GM12875 (cell line): ENCODE results near the gene BNC2.

Experiments
- H3K4me3 ChIP-seq: one replicate; pipeline ENCODE4 v1.5.1; 2011; ENCODE audit warnings: low read depth, low read length, control low read depth
- CTCF ChIP-seq: IDR thresholded peaks from 2 replicates; pipeline ENCODE4 v1.5.1; 2011; ENCODE audit warnings: low read depth, mild to moderate bottlenecking, control low read depth, inconsistent platforms, low read length, moderate library complexity, borderline replicate concordance; ENCODE audit not compliant: insufficient read depth

Gene BNC2

GRCh38 chr9:16868701-16869100, 1.8 kb downstream of the BNC2 start:
- TF ChIP-seq CTCF, result no peak
- no peak overlapping the region for H3K4me3 ChIP-seq

GRCh38 chr9:16867576-16868311, 2.7 kb downstream of the BNC2 start:
- no peak overlapping the region for H3K4me3 ChIP-seq
- no peak for TF ChIP-seq CTCF

GRCh38 chr9:16866587-16866986, 3.9 kb downstream of the BNC2 start:
- H3K4me3 ChIP-seq, result no peak overlapping the region

DNA sequence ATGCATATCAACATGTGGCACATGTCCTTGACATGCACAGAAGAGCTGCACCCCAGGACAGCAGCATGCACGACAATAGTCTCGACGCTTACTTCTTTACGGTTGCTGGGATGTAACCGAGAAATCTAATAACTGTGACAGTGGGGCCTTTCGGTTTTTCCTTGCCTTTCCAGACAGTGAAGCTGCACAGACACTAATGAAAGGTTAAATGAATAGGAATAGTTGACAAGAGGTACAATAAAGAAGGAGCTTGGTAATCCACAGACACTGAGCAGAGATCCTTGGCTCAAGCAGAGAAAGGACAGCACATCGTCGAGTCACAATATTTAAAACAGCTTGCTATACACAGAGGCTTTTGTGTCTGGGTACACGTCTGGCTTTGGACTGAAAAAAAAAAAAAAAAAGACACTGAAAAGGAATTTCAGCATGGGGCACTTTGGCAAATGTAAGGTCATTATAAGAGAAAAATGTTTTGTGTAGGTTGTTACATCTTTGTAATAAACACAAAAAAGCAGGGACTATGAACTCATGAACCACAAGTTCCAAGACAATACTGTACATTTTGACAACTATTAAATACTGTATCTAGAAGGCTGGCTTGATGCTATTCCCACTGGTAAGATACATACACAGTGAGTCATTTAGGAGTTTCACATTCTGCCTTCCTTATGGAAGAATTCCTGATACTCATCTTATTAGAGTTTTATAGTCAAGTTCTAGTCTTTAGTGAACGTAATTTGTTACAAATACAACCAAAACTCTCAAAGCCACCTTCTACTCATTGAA, 5.6 kb downstream of the BNC2 start:
- no peak overlapping the region for H3K4me3 ChIP-seq
- no peak for TF ChIP-seq CTCF

More at GRCh38 chr9:16866587-16866986, 3.9 kb downstream of the BNC2 start:
- TF ChIP-seq CTCF, result no peak

- H3K4me3 ChIP-seq, result no peak overlapping the region
- TF ChIP-seq CTCF, result no peak
Measured at GRCh38 chr9:16848179-16848578, 22.3 kb downstream of the BNC2 start.

- H3K4me3 ChIP-seq, result no peak overlapping the region
- no peak for TF ChIP-seq CTCF
Measured at GRCh38 chr9:16846986-16847385, 23.5 kb downstream of the BNC2 start.

DNA sequence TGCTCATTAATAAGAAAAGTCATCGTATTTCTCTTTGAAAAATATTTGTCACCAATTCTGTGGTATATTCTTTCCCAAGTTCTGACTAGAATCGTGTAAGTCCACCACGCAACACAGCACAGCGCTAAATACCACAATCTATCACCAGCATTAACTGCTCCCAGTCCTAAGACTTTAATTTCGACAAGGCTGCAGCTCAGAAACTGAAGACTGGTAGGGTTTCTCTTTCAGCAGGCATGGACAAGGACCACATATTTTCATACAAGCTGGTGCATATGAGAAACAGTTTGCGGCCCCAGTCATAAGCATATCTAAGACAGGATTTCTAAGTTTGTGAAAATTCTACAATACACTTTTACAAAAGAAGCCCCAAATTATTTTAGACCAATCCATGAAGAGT, 24.1 kb downstream of the BNC2 start:
- no peak overlapping the region for H3K4me3 ChIP-seq
- no peak for TF ChIP-seq CTCF
